Measurements from ENCODE around the gene ZNF605.
"Not testable (repeated sequence)": the region's sequence is repeated elsewhere in the genome, so short reads cannot be mapped to it uniquely, and the experiment has no call there.

The ZNF605 gene

DNA sequence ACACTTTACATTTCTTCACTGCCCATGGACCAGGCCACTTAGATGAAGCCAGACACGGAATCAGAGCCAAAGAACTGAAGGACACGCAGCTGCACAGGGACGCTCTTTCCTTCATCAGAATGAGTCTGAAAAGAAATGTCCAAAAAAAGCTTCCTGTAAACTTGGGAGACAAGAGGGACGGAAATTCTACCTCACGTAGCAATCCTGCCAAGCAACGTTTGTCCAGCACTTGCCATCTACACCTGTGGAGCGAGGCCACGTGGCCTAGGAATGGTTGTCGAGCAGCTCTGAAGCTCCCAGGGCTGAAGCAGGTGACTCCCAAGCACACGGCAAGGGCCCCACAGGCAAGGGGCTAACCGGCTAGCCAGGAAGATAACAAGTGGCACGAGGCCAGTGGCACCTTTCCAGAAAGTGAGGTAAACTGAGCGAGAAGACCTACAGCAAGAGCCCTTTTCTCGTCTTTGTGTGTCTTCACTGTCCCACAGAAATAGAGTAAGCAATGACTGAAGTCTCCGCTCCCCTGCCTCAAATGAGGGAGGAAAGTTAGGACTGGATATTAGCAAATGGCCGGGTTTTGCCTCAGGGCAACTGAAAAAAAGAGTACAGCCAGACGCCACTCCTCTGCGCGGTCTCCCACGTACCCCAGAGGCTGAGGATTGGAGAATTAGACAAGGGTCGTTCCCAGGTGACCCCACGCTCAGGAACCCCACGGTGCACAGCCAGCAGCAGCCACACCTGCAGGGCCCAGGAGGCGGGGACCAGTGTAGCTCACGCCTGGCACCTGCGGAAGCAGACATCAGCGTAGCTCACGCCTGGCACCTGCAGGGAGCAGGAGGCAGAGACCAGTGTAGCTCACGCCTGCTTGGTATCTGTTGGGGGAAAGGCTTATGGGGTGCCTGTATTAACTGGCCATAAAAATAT, 7.7 kb downstream of the ZNF605 start:
- TF ChIP-seq, protein P1, sequence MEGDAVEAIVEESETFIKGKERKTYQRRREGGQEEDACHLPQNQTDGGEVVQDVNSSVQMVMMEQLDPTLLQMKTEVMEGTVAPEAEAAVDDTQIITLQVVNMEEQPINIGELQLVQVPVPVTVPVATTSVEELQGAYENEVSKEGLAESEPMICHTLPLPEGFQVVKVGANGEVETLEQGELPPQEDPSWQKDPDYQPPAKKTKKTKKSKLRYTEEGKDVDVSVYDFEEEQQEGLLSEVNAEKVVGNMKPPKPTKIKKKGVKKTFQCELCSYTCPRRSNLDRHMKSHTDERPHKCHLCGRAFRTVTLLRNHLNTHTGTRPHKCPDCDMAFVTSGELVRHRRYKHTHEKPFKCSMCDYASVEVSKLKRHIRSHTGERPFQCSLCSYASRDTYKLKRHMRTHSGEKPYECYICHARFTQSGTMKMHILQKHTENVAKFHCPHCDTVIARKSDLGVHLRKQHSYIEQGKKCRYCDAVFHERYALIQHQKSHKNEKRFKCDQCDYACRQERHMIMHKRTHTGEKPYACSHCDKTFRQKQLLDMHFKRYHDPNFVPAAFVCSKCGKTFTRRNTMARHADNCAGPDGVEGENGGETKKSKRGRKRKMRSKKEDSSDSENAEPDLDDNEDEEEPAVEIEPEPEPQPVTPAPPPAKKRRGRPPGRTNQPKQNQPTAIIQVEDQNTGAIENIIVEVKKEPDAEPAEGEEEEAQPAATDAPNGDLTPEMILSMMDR (IDR thresholded peaks at IDR 0.05; ENCODE audit: borderline replicate concordance, control extremely low read depth, extremely low read depth, insufficient read depth, missing control alignments) = no peak
- no peak for DNase-seq (ENCODE audit: low spot score)
- in situ Hi-C loops (cut with MboI; ENCODE audit: low sequenced_read_pairs, unreplicated experiment) = no loop called here

DNA sequence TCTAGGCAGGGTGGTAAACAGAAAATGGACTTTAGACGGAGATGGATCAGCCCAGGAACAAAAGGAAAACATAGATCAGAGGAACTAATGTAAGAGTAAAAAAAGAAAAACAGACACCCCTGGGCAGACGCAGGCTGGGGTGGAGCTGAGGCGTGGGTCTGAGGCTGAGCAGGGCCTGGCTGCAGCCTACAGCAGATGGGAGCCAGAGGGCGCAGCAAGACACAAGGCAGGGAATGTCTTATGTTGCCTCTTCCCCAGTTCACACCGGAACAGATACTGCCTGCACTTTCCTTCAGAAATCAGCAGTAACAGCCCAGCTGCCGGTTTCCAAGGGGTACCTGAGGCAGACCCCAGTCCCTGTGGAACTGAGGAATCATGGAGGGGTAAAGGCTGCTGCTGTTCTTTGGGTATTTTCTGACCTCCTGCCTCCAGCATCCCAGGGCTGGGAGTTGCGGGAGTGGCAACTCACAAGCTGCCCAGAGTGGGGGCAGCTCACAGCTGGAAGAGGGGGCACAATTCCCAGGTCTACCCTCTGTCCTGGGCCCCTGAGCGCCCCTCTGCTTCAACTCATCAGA, 9.8 kb downstream of the ZNF605 start:
- in situ Hi-C loops (cut with MboI; ENCODE audit: low sequenced_read_pairs, unreplicated experiment) = no loop called here
- TF ChIP-seq, protein P1 (IDR thresholded peaks at IDR 0.05; ENCODE audit: borderline replicate concordance, control extremely low read depth, extremely low read depth, insufficient read depth, missing control alignments) = no peak

DNA sequence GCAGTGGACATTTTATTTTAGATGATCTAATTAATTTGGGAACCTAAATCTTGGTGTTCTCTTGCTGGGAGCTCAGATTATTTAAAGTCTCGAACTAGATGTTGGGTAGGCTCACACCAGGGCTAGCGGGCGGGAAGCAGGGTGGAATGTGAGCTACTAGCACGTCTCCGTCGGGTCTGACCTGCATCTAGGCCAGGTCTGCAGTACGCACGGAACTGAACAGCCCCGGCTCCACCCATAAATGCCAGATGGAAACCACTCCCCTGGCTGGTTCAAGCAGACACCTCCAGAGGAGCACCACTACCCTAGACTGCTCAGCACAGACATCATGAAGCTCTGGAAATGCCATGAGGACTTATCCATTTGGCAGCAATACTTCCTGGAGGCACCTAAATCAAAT, 10.3 kb downstream of the ZNF605 start:
- in situ Hi-C loops (cut with MboI; ENCODE audit: low sequenced_read_pairs, unreplicated experiment) = no loop called here
- TF ChIP-seq, protein P1 (IDR thresholded peaks at IDR 0.05; ENCODE audit: borderline replicate concordance, control extremely low read depth, extremely low read depth, insufficient read depth, missing control alignments) = no peak
- DNase-seq (ENCODE audit: low spot score) = no peak

More for the DNA sequence above, 9.8 kb downstream of the ZNF605 start:
- DNase-seq (ENCODE audit: low spot score) = no peak

DNA sequence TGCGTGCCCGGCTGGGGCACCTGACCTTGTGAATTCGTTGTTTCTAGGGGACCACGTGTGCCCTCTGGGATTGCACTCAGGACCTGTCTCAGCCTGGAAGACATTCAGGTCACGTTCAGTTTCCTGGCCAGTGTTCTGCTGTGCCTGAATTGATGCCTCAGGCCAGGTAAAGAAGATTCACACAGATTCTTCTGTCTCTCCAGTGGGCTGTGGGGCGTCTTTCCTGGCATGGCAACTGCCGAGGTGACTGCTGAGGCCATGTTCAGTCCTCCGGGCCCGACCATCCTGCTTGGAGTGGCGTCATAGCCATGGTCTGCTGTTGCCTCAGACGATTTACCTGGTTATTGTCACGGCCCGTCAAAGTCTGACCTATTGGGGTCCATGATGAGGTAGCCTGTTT, 13.5 kb downstream of the ZNF605 start:
- TF ChIP-seq, protein P1 (IDR thresholded peaks at IDR 0.05; ENCODE audit: borderline replicate concordance, control extremely low read depth, extremely low read depth, insufficient read depth, missing control alignments) = no peak
- DNase-seq (ENCODE audit: low spot score) = no peak
- in situ Hi-C loops (cut with MboI; ENCODE audit: low sequenced_read_pairs, unreplicated experiment) = no loop called here

DNA sequence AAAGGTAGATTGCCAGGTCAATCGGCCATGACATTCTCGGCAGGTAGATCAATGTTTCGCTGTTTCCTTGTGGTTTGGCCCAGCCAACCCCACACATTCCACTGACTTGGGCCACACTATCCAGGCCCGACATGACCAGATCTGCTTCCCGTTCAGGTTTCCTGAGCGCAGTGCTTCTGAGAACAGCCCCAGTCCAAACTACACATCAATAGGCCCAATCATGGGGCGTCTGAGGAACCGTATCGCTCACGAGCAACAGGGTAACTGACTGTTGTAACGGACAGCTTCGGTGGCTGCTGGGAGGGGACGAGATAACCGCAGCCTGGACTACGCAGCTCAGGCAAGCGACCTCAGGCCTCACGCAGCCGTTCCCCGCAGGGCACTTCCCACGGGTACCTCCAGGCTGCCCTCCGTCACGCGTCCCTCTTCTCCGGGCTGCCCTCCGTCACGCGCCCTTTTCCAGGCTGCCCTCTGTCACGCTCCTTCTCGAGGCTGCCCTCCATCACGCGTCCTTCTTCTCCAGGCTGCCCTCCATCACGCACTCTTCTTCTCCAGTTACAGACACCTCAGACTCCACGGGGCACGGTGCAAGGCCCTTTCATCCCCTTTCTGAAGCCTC, 14.7 kb downstream of the ZNF605 start:
- no peak for DNase-seq (ENCODE audit: low spot score)
- in situ Hi-C loops (cut with MboI; ENCODE audit: low sequenced_read_pairs, unreplicated experiment) = no loop called here
- TF ChIP-seq, protein P1 (IDR thresholded peaks at IDR 0.05; ENCODE audit: borderline replicate concordance, control extremely low read depth, extremely low read depth, insufficient read depth, missing control alignments) = no peak

DNA sequence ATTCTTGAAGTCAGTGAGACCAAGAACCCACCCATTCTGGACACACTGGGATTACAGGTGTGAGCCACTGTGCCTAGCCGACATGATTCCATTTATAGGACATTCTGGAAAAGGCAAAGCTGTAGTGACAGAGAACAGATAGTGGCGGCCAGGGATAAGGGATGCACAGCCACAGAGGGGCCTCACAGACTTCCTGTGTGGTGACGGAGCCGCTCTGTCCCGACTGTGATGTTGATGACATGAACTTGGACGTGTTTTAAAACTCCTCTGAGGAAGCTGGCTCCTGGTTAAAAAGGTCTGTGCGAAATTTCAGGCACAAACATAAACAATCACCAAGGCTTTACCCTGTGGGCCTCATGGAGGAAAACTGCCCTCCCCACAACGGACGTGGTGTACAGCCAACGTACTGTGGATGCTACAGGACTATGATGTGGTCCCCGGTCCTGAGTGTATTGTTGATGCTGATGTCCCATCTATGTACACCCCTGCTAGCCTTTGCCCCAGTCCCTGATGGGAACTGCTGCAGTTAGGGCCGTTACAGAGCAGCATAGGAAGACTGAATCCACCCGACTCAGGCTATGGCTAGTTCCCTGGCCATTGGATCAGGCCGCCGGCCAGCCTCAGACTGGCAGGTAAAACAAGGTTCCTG, 15.9 kb downstream of the ZNF605 start:
- in situ Hi-C loops (cut with MboI; ENCODE audit: low sequenced_read_pairs, unreplicated experiment) = no loop called here
- TF ChIP-seq, protein P1 (IDR thresholded peaks at IDR 0.05; ENCODE audit: borderline replicate concordance, control extremely low read depth, extremely low read depth, insufficient read depth, missing control alignments) = no peak
- DNase-seq (ENCODE audit: low spot score) = no peak

DNA sequence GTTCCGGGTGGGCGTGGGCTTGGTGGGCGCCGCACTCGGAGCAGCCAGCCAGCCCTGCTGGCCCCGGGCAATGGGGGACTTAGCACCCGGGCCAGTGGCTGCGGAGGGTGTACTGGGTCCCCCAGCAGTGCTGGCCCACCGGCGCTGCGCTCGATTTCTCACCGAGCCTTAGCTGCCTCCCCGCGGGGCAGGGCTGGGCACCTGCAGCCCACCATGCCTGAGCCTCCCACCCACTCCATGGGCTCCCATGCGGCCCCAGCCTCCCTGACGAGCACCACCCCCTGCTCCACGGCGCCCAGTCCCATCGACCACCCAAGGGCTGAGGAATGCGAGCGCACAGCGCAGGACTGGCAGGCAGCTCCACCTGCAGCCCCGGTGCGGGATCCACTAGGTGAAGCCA, 17.3 kb downstream of the ZNF605 start:
- in situ Hi-C loops (cut with MboI; ENCODE audit: low sequenced_read_pairs, unreplicated experiment); DNase-seq (ENCODE audit: low spot score): not testable (repeated sequence)
